CD14-positive monocyte (primary cell): ENCODE results near the gene NSD2. TPM values are rescaled to one million over a fixed set of nuclear protein-coding genes. Genes with fewer than 3 reads are reported as not detected.

ENCODE experiments used
- DNase-seq, 3 donors: peaks; one replicate each; pipeline ENCODE4 v3.0.0-alpha.2; 2011 to 2022
- H2AFZ ChIP-seq: 2 replicates; pipeline ENCODE4 v1.6.0; 2012; ENCODE audit warnings: mild to moderate bottlenecking, low read depth, low read length, inconsistent platforms; ENCODE audit not compliant: insufficient read depth, poor library complexity, severe bottlenecking
- H3K27ac ChIP-seq, 2 donors: 1 replicate in 1 of 2; 2 replicates in 1 of 2; pipeline ENCODE4 v1.5.1; 2012 to 2013; ENCODE audit warnings: low read length in 2 of 2, control low read depth in 1 of 2, inconsistent platforms in 1 of 2, low read depth in 1 of 2, mild to moderate bottlenecking in 1 of 2
- H3K27me3 ChIP-seq, 2 donors: one replicate each; pipeline versions ENCODE4 v1.6.0 to v1.6.1; 2011 to 2013; ENCODE audit warnings: low read length in 2 of 2; ENCODE audit not compliant: control insufficient read depth in 2 of 2, insufficient read depth in 2 of 2
- H3K36me3 ChIP-seq, 2 donors: replicated peaks in 1 of 2; 1 replicate in 1 of 2; 2 replicates in 1 of 2; pipeline versions ENCODE4 v1.5.1 to v1.6.1; 2012 to 2013; ENCODE audit warnings: low read length in 2 of 2, control low read depth in 1 of 2, inconsistent platforms in 1 of 2, mild to moderate bottlenecking in 1 of 2; ENCODE audit not compliant: insufficient read depth in 2 of 2, control insufficient read depth in 1 of 2
- H3K4me1 ChIP-seq, 2 donors: 1 replicate in 1 of 2; 2 replicates in 1 of 2; pipeline versions ENCODE4 v1.5.1 to v1.6.1; 2012 to 2013; ENCODE audit warnings: low read length in 2 of 2, control low read depth in 1 of 2, inconsistent platforms in 1 of 2, mild to moderate bottlenecking in 1 of 2, moderate library complexity in 1 of 2; ENCODE audit not compliant: insufficient read depth in 2 of 2, control insufficient read depth in 1 of 2
- H3K4me2 ChIP-seq: replicated peaks from 2 replicates; pipeline ENCODE3; 2012; ENCODE audit warnings: low read length, moderate library complexity, mild to moderate bottlenecking; ENCODE audit not compliant: poor library complexity, severe bottlenecking; ENCODE audit errors: extremely low read depth
- H3K4me3 ChIP-seq, 3 experiments: fragments of 200-600 bp in 1 of 3; sonication (generic) in 1 of 3; replicated peaks in 1 of 3; 1 replicate in 2 of 3; 2 replicates in 1 of 3; pipeline ENCODE4 v1.5.1; 2011 to 2013; ENCODE audit warnings: low read length in 3 of 3, mild to moderate bottlenecking in 3 of 3, control low read depth in 2 of 3, low read depth in 2 of 3, inconsistent platforms in 1 of 3, moderate library complexity in 1 of 3
- H3K79me2 ChIP-seq: 2 replicates; pipeline ENCODE4 v1.6.0; 2012; ENCODE audit warnings: mild to moderate bottlenecking, control low read depth, inconsistent platforms, low read length, moderate library complexity; ENCODE audit not compliant: insufficient read depth
- H3K9ac ChIP-seq: 2 replicates; pipeline ENCODE4 v1.6.0; 2017; ENCODE audit warnings: low read length, mild to moderate bottlenecking; ENCODE audit not compliant: insufficient read depth, poor library complexity, severe bottlenecking
- H3K9me3 ChIP-seq, 2 donors: replicated peaks in 1 of 2; 1 replicate in 1 of 2; 2 replicates in 1 of 2; pipeline versions ENCODE4 v1.5.1 to v1.6.1; 2012 to 2013; ENCODE audit warnings: low read length in 2 of 2, control low read depth in 1 of 2; ENCODE audit not compliant: control insufficient read depth in 1 of 2, insufficient read depth in 1 of 2
- H4K20me1 ChIP-seq: 2 replicates; pipeline ENCODE4 v1.6.0; 2012; ENCODE audit warnings: mild to moderate bottlenecking, low read length, control low read depth, moderate library complexity; ENCODE audit not compliant: insufficient read depth
- H3K27ac Mint-ChIP-seq, 7 donors: one replicate each; pipeline ENCODE4 v1.8.0; 2020; ENCODE audit warnings: mild to moderate bottlenecking in 7 of 7, mixed read lengths in 7 of 7, moderate library complexity in 6 of 7, inconsistent platforms in 2 of 7
- H3K27me3 Mint-ChIP-seq, 3 donors: one replicate each; pipeline ENCODE4 v1.8.0; 2021 to 2022; ENCODE audit warnings: low read depth in 3 of 3, mild to moderate bottlenecking in 3 of 3, mixed read lengths in 3 of 3, moderate library complexity in 3 of 3, inconsistent platforms in 1 of 3
- H3K36me3 Mint-ChIP-seq, 2 donors: one replicate each; pipeline ENCODE4 v1.8.0; 2020; ENCODE audit warnings: mixed read lengths in 2 of 2, inconsistent platforms in 1 of 2, mild to moderate bottlenecking in 1 of 2
- H3K4me1 Mint-ChIP-seq: one replicate; pipeline ENCODE4 v1.8.0; 2020; ENCODE audit warnings: mild to moderate bottlenecking, mixed read lengths
- H3K4me3 Mint-ChIP-seq, 2 donors: one replicate each; pipeline ENCODE4 v1.8.0; 2020; ENCODE audit warnings: mild to moderate bottlenecking in 2 of 2, mixed read lengths in 2 of 2, moderate library complexity in 1 of 2
- H3K9me3 Mint-ChIP-seq, 7 donors: one replicate each; pipeline ENCODE4 v1.8.0; 2020 to 2022; ENCODE audit warnings: mixed read lengths in 7 of 7, mild to moderate bottlenecking in 6 of 7, moderate library complexity in 6 of 7, inconsistent platforms in 2 of 7
- WGBS: methylation state at CpG from one replicate; pipeline ENCODE4 v1.1.5; 2013; ENCODE audit warnings: missing lambda C conversion rate; ENCODE audit not compliant: insufficient coverage; 5-methylcytosine and 5-hydroxymethylcytosine counted together
- intact Hi-C, 2 donors: fragments of 100-400 bp; cut with micrococcal nuclease; formaldehyde crosslinking; loops; one replicate each; pipeline versions ENCODE4 v1.15.0 to v1.15.1; 2023
- polyA plus RNA-seq, 3 donors: library from polyadenylated mRNA; depleted of rRNA in 1 of 3; unstranded in 2 of 3; stranded (reverse) in 1 of 3; fragments of 300-500 nt in 2 of 3; fragments of >200 nt in 1 of 3; fragmentation: Illumina TruSeq in 2 of 3; gene quantifications; 1 replicate in 2 of 3; 2 replicates in 1 of 3; pipeline ENCODE4 v1.2.3, GENCODE V29; 2012 to 2021
- TF ChIP-seq, protein P1 (sequence below): fragments of 200-600 bp; IDR thresholded peaks from one replicate; pipeline ENCODE4 v1.8.0; 2022; ENCODE audit warnings: antibody characterized with exemption, mild to moderate bottlenecking

NSD2 gene
- polyA plus RNA-seq, 3 donors = 1.9 to 8.7 (median 2.3) TPM

DNA sequence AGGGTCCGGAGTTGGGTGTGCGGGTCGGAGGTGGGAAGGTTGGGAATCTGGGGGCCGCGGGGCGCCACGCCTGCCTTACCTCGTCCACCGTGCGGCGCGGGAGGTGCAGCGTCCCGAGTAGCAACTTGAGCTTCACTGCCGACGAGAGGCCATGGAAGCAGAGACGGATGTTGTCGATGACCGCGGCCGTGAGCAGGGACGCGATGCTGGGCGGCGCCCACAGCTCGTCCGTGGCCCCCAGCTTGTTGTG lies 137.4 kb downstream of the NSD2 start:
- H4K20me1 ChIP-seq = peaks cover 19% of the 10 kb centered on the region

GRCh38 chr4:2008921-2009650 lies 137.9 kb downstream of the NSD2 start, which contains the start of gene NELFA:
NELFA (minus strand) TSS chr4:2008974; CDS start chr4:2008959, 15 bp downstream.
- under 1% methylated on average over 95 of the region's 95 CpGs for WGBS
- peak within 1 kb of the TSS; percentile 89 to 94 (median 93) for H3K27ac Mint-ChIP-seq
- peaks cover 0 to 1% (median 0%) of the 10 kb centered on the region in 7 donors for H3K9me3 Mint-ChIP-seq
- Histone ChIP-seq H3K9ac (peak within 1 kb of the TSS; percentile 94), H3K9me3 (no peaks in the 10 kb centered on the region), H3K79me2 (peaks cover 47% of the 10 kb centered on the region), H3K36me3 (peaks cover 8 to 22% of the 10 kb centered on the region in 2 donors), H4K20me1 (peaks cover 14% of the 10 kb centered on the region), H3K27ac (peak within 1 kb of the TSS; percentile 89 to 98), H3K27me3 (peaks cover 0 to under 1% of the 10 kb centered on the region in 2 donors), H3K4me1 (peaks cover 38 to 44% of the 10 kb centered on the region in 2 donors), H3K4me3 (peak within 1 kb of the TSS; percentile 63 to 95 (median 93)), H2AFZ (peak within 1 kb of the TSS; percentile 97), H3K4me2 (peak within 1 kb of the TSS; percentile 97)
- peaks cover 41% of the 10 kb centered on the region for H3K4me1 Mint-ChIP-seq
- DNase-seq = peak; percentile 89 to 93 (median 91)
- TF ChIP-seq, protein P1, sequence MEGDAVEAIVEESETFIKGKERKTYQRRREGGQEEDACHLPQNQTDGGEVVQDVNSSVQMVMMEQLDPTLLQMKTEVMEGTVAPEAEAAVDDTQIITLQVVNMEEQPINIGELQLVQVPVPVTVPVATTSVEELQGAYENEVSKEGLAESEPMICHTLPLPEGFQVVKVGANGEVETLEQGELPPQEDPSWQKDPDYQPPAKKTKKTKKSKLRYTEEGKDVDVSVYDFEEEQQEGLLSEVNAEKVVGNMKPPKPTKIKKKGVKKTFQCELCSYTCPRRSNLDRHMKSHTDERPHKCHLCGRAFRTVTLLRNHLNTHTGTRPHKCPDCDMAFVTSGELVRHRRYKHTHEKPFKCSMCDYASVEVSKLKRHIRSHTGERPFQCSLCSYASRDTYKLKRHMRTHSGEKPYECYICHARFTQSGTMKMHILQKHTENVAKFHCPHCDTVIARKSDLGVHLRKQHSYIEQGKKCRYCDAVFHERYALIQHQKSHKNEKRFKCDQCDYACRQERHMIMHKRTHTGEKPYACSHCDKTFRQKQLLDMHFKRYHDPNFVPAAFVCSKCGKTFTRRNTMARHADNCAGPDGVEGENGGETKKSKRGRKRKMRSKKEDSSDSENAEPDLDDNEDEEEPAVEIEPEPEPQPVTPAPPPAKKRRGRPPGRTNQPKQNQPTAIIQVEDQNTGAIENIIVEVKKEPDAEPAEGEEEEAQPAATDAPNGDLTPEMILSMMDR = no peak
- peaks cover 14 to 26% of the 10 kb centered on the region in 2 donors for H3K36me3 Mint-ChIP-seq
- peaks cover 5 to 12% (median 6%) of the 10 kb centered on the region in 3 donors for H3K27me3 Mint-ChIP-seq
- intact Hi-C loops = loop anchor here (5.0 to 10.0 kb wide), 4 partner anchors 33 to 664 kb away; partner anchors contain the start of genes MXD4 (in 1 of the 2), NSD2 (in 1 of the 2) and UVSSA (in 1 of the 2)
- H3K4me3 Mint-ChIP-seq = peak within 1 kb of the TSS; percentile 86 to 90

More for the DNA sequence above, 137.4 kb downstream of the NSD2 start:
- 0% methylated on average over 27 of the region's 27 CpGs for WGBS
- Mint-ChIP-seq H3K27ac (peak overlapping the region; percentile 80 to 94 (median 91)), H3K36me3 (peaks cover 16 to 30% of the 10 kb centered on the region in 2 donors), H3K9me3 (peaks cover 0 to 4% (median 0%) of the 10 kb centered on the region in 7 donors), H3K27me3 (peaks cover 1 to 7% (median 3%) of the 10 kb centered on the region in 3 donors), H3K4me1 (peaks cover 41% of the 10 kb centered on the region), H3K4me3 (peak overlapping the region; percentile 86 to 90)
- DNase-seq = no peak
- Histone ChIP-seq H3K9ac (peak overlapping the region; percentile 94), H3K79me2 (peaks cover 50% of the 10 kb centered on the region), H3K36me3 (peaks cover 11 to 27% of the 10 kb centered on the region in 2 donors), H3K4me2 (peak overlapping the region; percentile 97), H3K4me1 (peaks cover 38 to 44% of the 10 kb centered on the region in 2 donors), H3K4me3 (peak overlapping the region; percentile 63 to 95 (median 93)), H3K27me3 (no peaks in the 10 kb centered on the region), H3K27ac (peak overlapping the region; percentile 89 to 98), H3K9me3 (no peaks in the 10 kb centered on the region), H2AFZ (peak overlapping the region; percentile 97)
- TF ChIP-seq, protein P1 = no peak
- intact Hi-C loops = loop anchor here (5.0 to 10.0 kb wide), 4 partner anchors 34 to 664 kb away; partner anchors contain the start of genes MXD4 (in 1 of the 2), NSD2 (in 1 of the 2) and UVSSA (in 1 of the 2)
